ENCODE data around the gene BDH1.

- TF ChIP-seq CTCF (IDR thresholded peaks at IDR 0.05; ENCODE audit: poor library complexity) (peak; percentile 15), EZH2 (IDR thresholded peaks at IDR 0.05; ENCODE audit: borderline replicate concordance) (no peak), EZH2phosphoT487 (IDR thresholded peaks at IDR 0.05; ENCODE audit: low read depth, severe bottlenecking, unreplicated experiment) (no peak)
These were observed 30.1 kb downstream of the BDH1 start for GRCh38 chr3:197525706-197526105.

Data from hepatocyte (in vitro differentiated cells).